ENCODE measurements around the gene ASB16. TPM values are rescaled to one million over a fixed set of nuclear protein-coding genes. Genes with fewer than 3 reads are reported as not detected.
A peak's percentile ranks its signal among the peaks of the same experiment; 100 is the strongest.

Gene ASB16
- total and polyA plus RNA-seq, 9 of the 15 experiments (the other 6 are each of a cell fraction or from before 2014, with no cell fraction given) = 0.03 to 0.07 TPM; not detected in 7

DNA sequence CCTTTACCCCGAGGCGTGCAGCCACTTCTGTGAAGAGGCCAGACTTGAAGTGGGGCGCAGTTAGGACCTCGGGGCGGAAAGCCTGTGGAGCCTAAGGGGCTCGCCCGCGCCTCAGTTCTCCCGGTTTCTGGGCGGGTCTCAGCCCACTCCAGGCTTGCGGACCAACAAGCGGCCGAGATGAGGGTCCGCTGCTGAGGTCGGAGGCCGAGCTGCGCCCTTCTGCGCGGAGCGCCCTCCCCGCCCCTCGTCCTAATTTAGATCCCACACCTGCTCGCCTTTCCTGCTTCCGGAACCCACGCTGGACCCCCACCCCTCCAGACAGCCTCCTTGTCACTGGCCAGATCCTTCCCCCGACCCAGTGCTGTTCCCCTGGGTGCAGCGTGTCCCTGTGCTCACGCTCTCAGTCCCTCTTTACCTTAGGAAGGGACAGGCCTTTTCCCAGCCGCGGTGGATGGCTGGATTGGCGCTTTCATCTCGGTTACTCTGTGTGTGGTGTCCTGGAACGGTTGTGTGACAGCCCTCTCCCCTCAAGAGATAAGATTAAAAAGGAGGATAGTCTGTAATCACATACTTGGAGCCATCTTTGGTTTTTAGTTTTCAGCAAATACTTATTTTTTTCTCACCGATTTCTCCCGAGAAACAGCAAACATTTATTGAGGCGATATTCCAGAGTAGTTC is 30.1 kb downstream of the ASB16 start (continued):
- TF ChIP-seq, protein P1, sequence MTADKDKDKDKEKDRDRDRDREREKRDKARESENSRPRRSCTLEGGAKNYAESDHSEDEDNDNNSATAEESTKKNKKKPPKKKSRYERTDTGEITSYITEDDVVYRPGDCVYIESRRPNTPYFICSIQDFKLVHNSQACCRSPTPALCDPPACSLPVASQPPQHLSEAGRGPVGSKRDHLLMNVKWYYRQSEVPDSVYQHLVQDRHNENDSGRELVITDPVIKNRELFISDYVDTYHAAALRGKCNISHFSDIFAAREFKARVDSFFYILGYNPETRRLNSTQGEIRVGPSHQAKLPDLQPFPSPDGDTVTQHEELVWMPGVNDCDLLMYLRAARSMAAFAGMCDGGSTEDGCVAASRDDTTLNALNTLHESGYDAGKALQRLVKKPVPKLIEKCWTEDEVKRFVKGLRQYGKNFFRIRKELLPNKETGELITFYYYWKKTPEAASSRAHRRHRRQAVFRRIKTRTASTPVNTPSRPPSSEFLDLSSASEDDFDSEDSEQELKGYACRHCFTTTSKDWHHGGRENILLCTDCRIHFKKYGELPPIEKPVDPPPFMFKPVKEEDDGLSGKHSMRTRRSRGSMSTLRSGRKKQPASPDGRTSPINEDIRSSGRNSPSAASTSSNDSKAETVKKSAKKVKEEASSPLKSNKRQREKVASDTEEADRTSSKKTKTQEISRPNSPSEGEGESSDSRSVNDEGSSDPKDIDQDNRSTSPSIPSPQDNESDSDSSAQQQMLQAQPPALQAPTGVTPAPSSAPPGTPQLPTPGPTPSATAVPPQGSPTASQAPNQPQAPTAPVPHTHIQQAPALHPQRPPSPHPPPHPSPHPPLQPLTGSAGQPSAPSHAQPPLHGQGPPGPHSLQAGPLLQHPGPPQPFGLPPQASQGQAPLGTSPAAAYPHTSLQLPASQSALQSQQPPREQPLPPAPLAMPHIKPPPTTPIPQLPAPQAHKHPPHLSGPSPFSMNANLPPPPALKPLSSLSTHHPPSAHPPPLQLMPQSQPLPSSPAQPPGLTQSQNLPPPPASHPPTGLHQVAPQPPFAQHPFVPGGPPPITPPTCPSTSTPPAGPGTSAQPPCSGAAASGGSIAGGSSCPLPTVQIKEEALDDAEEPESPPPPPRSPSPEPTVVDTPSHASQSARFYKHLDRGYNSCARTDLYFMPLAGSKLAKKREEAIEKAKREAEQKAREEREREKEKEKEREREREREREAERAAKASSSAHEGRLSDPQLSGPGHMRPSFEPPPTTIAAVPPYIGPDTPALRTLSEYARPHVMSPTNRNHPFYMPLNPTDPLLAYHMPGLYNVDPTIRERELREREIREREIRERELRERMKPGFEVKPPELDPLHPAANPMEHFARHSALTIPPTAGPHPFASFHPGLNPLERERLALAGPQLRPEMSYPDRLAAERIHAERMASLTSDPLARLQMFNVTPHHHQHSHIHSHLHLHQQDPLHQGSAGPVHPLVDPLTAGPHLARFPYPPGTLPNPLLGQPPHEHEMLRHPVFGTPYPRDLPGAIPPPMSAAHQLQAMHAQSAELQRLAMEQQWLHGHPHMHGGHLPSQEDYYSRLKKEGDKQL (CRISPR knock-in tag; IDR thresholded peaks at IDR 0.05; ENCODE audit: borderline replicate concordance) = no peak
- TF ChIP-seq MEF2A (IDR thresholded peaks at IDR 0.05; ENCODE audit: control insufficient read depth, low read depth, low read length) (no peak), KDM5B (IDR thresholded peaks at IDR 0.05; ENCODE audit: insufficient replicate concordance, low read depth, low read length) (peak; percentile 67), NFATC3 (IDR thresholded peaks at IDR 0.05) (no peak), HNRNPK (IDR thresholded peaks at IDR 0.05; ENCODE audit: low read depth, low read length, poor library complexity, severe bottlenecking) (no peak), ATF7 (IDR thresholded peaks at IDR 0.05) (0 out of 2 replicates have a peak, but pooled peaks have one; percentile 11), HDGF (IDR thresholded peaks at IDR 0.05) (no peak), KLF1 (tag; IDR thresholded peaks at IDR 0.05) (no peak), ZFP1 (CRISPR knock-in tag; IDR thresholded peaks at IDR 0.05) (no peak), POLR2G (IDR thresholded peaks at IDR 0.05; ENCODE audit: low read depth, low read length) (peak; percentile 74), NCOA1 (IDR thresholded peaks at IDR 0.05; ENCODE audit: low read depth) (no peak), ZNF778 (CRISPR knock-in tag; IDR thresholded peaks at IDR 0.05) (no peak)
- TF ChIP-seq, protein P2, sequence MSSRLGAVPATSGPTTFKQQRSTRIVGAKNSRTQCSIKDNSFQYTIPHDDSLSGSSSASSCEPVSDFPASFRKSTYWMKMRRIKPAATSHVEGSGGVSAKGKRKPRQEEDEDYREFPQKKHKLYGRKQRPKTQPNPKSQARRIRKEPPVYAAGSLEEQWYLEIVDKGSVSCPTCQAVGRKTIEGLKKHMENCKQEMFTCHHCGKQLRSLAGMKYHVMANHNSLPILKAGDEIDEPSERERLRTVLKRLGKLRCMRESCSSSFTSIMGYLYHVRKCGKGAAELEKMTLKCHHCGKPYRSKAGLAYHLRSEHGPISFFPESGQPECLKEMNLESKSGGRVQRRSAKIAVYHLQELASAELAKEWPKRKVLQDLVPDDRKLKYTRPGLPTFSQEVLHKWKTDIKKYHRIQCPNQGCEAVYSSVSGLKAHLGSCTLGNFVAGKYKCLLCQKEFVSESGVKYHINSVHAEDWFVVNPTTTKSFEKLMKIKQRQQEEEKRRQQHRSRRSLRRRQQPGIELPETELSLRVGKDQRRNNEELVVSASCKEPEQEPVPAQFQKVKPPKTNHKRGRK (tag; IDR thresholded peaks at IDR 0.05) = no peak
- TF ChIP-seq, protein P3, sequence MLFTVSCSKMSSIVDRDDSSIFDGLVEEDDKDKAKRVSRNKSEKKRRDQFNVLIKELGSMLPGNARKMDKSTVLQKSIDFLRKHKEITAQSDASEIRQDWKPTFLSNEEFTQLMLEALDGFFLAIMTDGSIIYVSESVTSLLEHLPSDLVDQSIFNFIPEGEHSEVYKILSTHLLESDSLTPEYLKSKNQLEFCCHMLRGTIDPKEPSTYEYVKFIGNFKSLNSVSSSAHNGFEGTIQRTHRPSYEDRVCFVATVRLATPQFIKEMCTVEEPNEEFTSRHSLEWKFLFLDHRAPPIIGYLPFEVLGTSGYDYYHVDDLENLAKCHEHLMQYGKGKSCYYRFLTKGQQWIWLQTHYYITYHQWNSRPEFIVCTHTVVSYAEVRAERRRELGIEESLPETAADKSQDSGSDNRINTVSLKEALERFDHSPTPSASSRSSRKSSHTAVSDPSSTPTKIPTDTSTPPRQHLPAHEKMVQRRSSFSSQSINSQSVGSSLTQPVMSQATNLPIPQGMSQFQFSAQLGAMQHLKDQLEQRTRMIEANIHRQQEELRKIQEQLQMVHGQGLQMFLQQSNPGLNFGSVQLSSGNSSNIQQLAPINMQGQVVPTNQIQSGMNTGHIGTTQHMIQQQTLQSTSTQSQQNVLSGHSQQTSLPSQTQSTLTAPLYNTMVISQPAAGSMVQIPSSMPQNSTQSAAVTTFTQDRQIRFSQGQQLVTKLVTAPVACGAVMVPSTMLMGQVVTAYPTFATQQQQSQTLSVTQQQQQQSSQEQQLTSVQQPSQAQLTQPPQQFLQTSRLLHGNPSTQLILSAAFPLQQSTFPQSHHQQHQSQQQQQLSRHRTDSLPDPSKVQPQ (CRISPR knock-in tag; IDR thresholded peaks at IDR 0.05; ENCODE audit: borderline replicate concordance) = no peak
